ENCODE results near the gene TLDC2. TPM values are rescaled to one million over a fixed set of nuclear protein-coding genes. Genes with fewer than 3 reads are reported as not detected.
"Not testable (repeated sequence)": the region's sequence is repeated elsewhere in the genome, so short reads cannot be mapped to it uniquely, and the experiment has no call there.

The TLDC2 gene
- total RNA-seq, 3 donors from 2014 or later, result not detected

- Mint-ChIP-seq H3K9me3 (no peaks in the 10 kb centered on the region), H3K4me3 (no peak overlapping the region), H3K36me3 (ENCODE audit: insufficient read depth) (peaks cover 2% of the 10 kb centered on the region), H3K27me3 (ENCODE audit: low read depth) (no peaks in the 10 kb centered on the region), H3K4me1 (ENCODE audit: low read depth) (peaks cover 2% of the 10 kb centered on the region)
- ATAC-seq (no peak), DNase-seq (no peak)
Measured at GRCh38 chr20:36872852-36873251, 3.1 kb upstream of the TLDC2 start.

- Mint-ChIP-seq H3K9me3 (no peaks in the 10 kb centered on the region), H3K27me3 (ENCODE audit: low read depth) (no peaks in the 10 kb centered on the region), H3K36me3 (ENCODE audit: insufficient read depth) (peaks cover 2% of the 10 kb centered on the region), H3K4me3 (no peak overlapping the region), H3K4me1 (ENCODE audit: low read depth) (peaks cover 2% of the 10 kb centered on the region)
- DNase-seq (no peak), ATAC-seq (no peak)
Measured at GRCh38 chr20:36873498-36874189, 2.3 kb upstream of the TLDC2 start.

GRCh38 chr20:36875093-36875492 lies 845 bp upstream of the TLDC2 start:
- H3K4me1 Mint-ChIP-seq (ENCODE audit: low read depth); H3K9me3 Mint-ChIP-seq; H3K27me3 Mint-ChIP-seq (ENCODE audit: low read depth); ATAC-seq; DNase-seq; H3K36me3 Mint-ChIP-seq (ENCODE audit: insufficient read depth); H3K4me3 Mint-ChIP-seq: not testable (repeated sequence)

GRCh38 chr20:36876473-36876833 lies 515 bp downstream of the TLDC2 start:
- DNase-seq, result no peak
- no peak for ATAC-seq
- H3K36me3 Mint-ChIP-seq (ENCODE audit: insufficient read depth), result peaks cover 2% of the 10 kb centered on the region
- no peaks in the 10 kb centered on the region for H3K27me3 Mint-ChIP-seq (ENCODE audit: low read depth)
- H3K4me1 Mint-ChIP-seq (ENCODE audit: low read depth), result peaks cover 2% of the 10 kb centered on the region
- H3K9me3 Mint-ChIP-seq, result no peaks in the 10 kb centered on the region
- H3K4me3 Mint-ChIP-seq, result no peak overlapping the region

- ATAC-seq (no peak), DNase-seq (no peak)
- H3K36me3 Mint-ChIP-seq (ENCODE audit: insufficient read depth), result peaks cover 2% of the 10 kb centered on the region
- no peak overlapping the region for H3K4me3 Mint-ChIP-seq
- peaks cover 4% of the 10 kb centered on the region for H3K4me1 Mint-ChIP-seq (ENCODE audit: low read depth)
- no peaks in the 10 kb centered on the region for H3K9me3 Mint-ChIP-seq
- no peaks in the 10 kb centered on the region for H3K27me3 Mint-ChIP-seq (ENCODE audit: low read depth)
Measured at GRCh38 chr20:36878941-36879340, 3.0 kb downstream of the TLDC2 start.

- peaks cover 3% of the 10 kb centered on the region for H3K4me1 Mint-ChIP-seq (ENCODE audit: low read depth)
- no peak for ATAC-seq
- H3K4me3 Mint-ChIP-seq, result no peak overlapping the region
- H3K36me3 Mint-ChIP-seq (ENCODE audit: insufficient read depth), result no peaks in the 10 kb centered on the region
- no peaks in the 10 kb centered on the region for H3K27me3 Mint-ChIP-seq (ENCODE audit: low read depth)
- no peak for DNase-seq
- H3K9me3 Mint-ChIP-seq, result no peaks in the 10 kb centered on the region
Measured at GRCh38 chr20:36880741-36881250, 4.9 kb downstream of the TLDC2 start.

- ATAC-seq, result no peak
- Mint-ChIP-seq H3K27me3 (ENCODE audit: low read depth) (no peaks in the 10 kb centered on the region), H3K9me3 (no peaks in the 10 kb centered on the region), H3K4me3 (no peak overlapping the region), H3K36me3 (ENCODE audit: insufficient read depth) (no peaks in the 10 kb centered on the region), H3K4me1 (ENCODE audit: low read depth) (peaks cover 3% of the 10 kb centered on the region)
- no peak for DNase-seq
Measured at GRCh38 chr20:36881331-36881730, 5.4 kb downstream of the TLDC2 start.

- DNase-seq (no peak), ATAC-seq (peak; percentile 65 to 85)
- no peaks in the 10 kb centered on the region for H3K36me3 Mint-ChIP-seq (ENCODE audit: insufficient read depth)
- H3K9me3 Mint-ChIP-seq, result no peaks in the 10 kb centered on the region
- H3K27me3 Mint-ChIP-seq (ENCODE audit: low read depth), result no peaks in the 10 kb centered on the region
- no peak overlapping the region for H3K4me3 Mint-ChIP-seq
- H3K4me1 Mint-ChIP-seq (ENCODE audit: low read depth), result peaks cover 7% of the 10 kb centered on the region
Measured at GRCh38 chr20:36881888-36882287, 6.0 kb downstream of the TLDC2 start.

GRCh38 chr20:36883977-36884535 lies 8.1 kb downstream of the TLDC2 start:
- Mint-ChIP-seq H3K27me3 (ENCODE audit: low read depth) (no peaks in the 10 kb centered on the region), H3K4me1 (ENCODE audit: low read depth) (peaks cover 14% of the 10 kb centered on the region), H3K4me3 (no peak overlapping the region), H3K9me3 (no peaks in the 10 kb centered on the region), H3K36me3 (ENCODE audit: insufficient read depth) (no peaks in the 10 kb centered on the region)
- ATAC-seq (no peak), DNase-seq (no peak)

- Mint-ChIP-seq H3K4me3 (no peak overlapping the region), H3K36me3 (ENCODE audit: insufficient read depth) (peaks cover 8% of the 10 kb centered on the region), H3K9me3 (no peaks in the 10 kb centered on the region), H3K27me3 (ENCODE audit: low read depth) (no peaks in the 10 kb centered on the region), H3K4me1 (ENCODE audit: low read depth) (peaks cover 14% of the 10 kb centered on the region)
- ATAC-seq, result no peak
- no peak for DNase-seq
Measured at GRCh38 chr20:36885356-36885755, 9.4 kb downstream of the TLDC2 start.

GRCh38 chr20:36886859-36887751 lies 11.2 kb downstream of the TLDC2 start:
- H3K27me3 Mint-ChIP-seq (ENCODE audit: low read depth), result no peaks in the 10 kb centered on the region
- peaks cover 11% of the 10 kb centered on the region for H3K4me1 Mint-ChIP-seq (ENCODE audit: low read depth)
- peaks cover 13% of the 10 kb centered on the region for H3K36me3 Mint-ChIP-seq (ENCODE audit: insufficient read depth)
- H3K4me3 Mint-ChIP-seq, result no peak overlapping the region
- H3K9me3 Mint-ChIP-seq, result no peaks in the 10 kb centered on the region
- peak; percentile 96 to 97 for ATAC-seq
- peak; percentile 78 for DNase-seq

- Mint-ChIP-seq H3K4me1 (ENCODE audit: low read depth) (peaks cover 11% of the 10 kb centered on the region), H3K9me3 (no peaks in the 10 kb centered on the region), H3K27me3 (ENCODE audit: low read depth) (no peaks in the 10 kb centered on the region), H3K36me3 (ENCODE audit: insufficient read depth) (peaks cover 15% of the 10 kb centered on the region), H3K4me3 (no peak overlapping the region)
- DNase-seq (no peak), ATAC-seq (no peak)
Measured at GRCh38 chr20:36887752-36888090, 11.8 kb downstream of the TLDC2 start.

- Mint-ChIP-seq H3K4me3 (no peak overlapping the region), H3K36me3 (ENCODE audit: insufficient read depth) (peaks cover 21% of the 10 kb centered on the region), H3K9me3 (no peaks in the 10 kb centered on the region), H3K27me3 (ENCODE audit: low read depth) (no peaks in the 10 kb centered on the region), H3K4me1 (ENCODE audit: low read depth) (peaks cover 11% of the 10 kb centered on the region)
- ATAC-seq, result no peak
- DNase-seq, result no peak
Measured at GRCh38 chr20:36888880-36889516, 13.1 kb downstream of the TLDC2 start.

GRCh38 chr20:36890586-36890985 lies 14.6 kb downstream of the TLDC2 start:
- H3K27me3 Mint-ChIP-seq (ENCODE audit: low read depth), result no peaks in the 10 kb centered on the region
- H3K4me1 Mint-ChIP-seq (ENCODE audit: low read depth), result peaks cover 16% of the 10 kb centered on the region
- DNase-seq (no peak), ATAC-seq (no peak)
- no peaks in the 10 kb centered on the region for H3K9me3 Mint-ChIP-seq
- no peak overlapping the region for H3K4me3 Mint-ChIP-seq
- H3K36me3 Mint-ChIP-seq (ENCODE audit: insufficient read depth), result peaks cover 28% of the 10 kb centered on the region

Measured in activated T-cell treated with anti-CD3 and anti-CD28 coated beads, Interleukin-2, amount 50 U/mL, for 4 hours (primary cell).